Thyroid gland (tissue), 4 donors: ENCODE data around the gene AGAP4. TPM values are rescaled to one million over a fixed set of nuclear protein-coding genes. Genes with fewer than 3 reads are reported as not detected.
"Not testable (repeated sequence)": the region's sequence is repeated elsewhere in the genome, so short reads cannot be mapped to it uniquely, and the experiment has no call there.

Experiments
- DNase-seq, 2 donors: peaks; one replicate each; pipeline ENCODE4 v3.0.0-alpha.2; 2019
- H3K27ac ChIP-seq, 3 donors: fragments of 200-600 bp; sonication (generic); 1 replicate in 2 of 3; 2 replicates in 1 of 3; pipeline ENCODE4 v1.5.1; 2016 to 2019; ENCODE audit warnings: mild to moderate bottlenecking in 1 of 3, moderate library complexity in 1 of 3
- H3K27me3 ChIP-seq: fragments of 200-600 bp; sonication (generic); one replicate; pipeline ENCODE4 v1.5.1; 2019
- H3K36me3 ChIP-seq, 2 donors: fragments of 200-600 bp; sonication (generic); one replicate each; pipeline ENCODE4 v1.5.1; 2016 to 2019
- H3K4me1 ChIP-seq, 2 donors: fragments of 200-600 bp; sonication (generic); one replicate each; pipeline ENCODE4 v1.5.1; 2017 to 2019
- H3K4me3 ChIP-seq, 3 donors: fragments of 200-600 bp; sonication (generic); replicated peaks in 1 of 3; 1 replicate in 2 of 3; 2 replicates in 1 of 3; pipeline ENCODE4 v1.5.1; 2016; ENCODE audit warnings: mild to moderate bottlenecking in 1 of 3
- H3K9me3 ChIP-seq: fragments of 200-600 bp; sonication (generic); one replicate; pipeline ENCODE4 v1.5.1; 2017
- whole genome bisulfite sequencing, 2 donors: methylation state at CpG; one replicate each; pipeline ENCODE4 v1.1.5; 2017; 5-methylcytosine and 5-hydroxymethylcytosine counted together
- intact Hi-C: fragments of 100-400 bp; cut with DNase I; formaldehyde crosslinking; loops from one replicate; pipeline ENCODE4 v1.15.1; 2023
- total RNA-seq, 4 donors: library from RNA; depleted of rRNA; stranded (reverse); fragments of >200 nt; gene quantifications; one replicate each; pipeline ENCODE4 v1.2.3, GENCODE V29; 2016

AGAP4 gene
- 10 to 100 TPM; 10.6 to 28.5 (median 17.8) TPM for total RNA-seq

GRCh38 chr10:45847400-45847799, at the start of gene AGAP4:
Gene AGAP4 (minus strand): TSS chr10:45847500. CDS start chr10:45847347, 153 bp downstream.
- H3K27ac ChIP-seq, H3K9me3 ChIP-seq, intact Hi-C loops, DNase-seq, H3K4me1 ChIP-seq, H3K27me3 ChIP-seq, H3K4me3 ChIP-seq, H3K36me3 ChIP-seq: not testable (repeated sequence)
- WGBS, 2 donors = no CpG with 5 or more reads among the region's 15 CpGs

- H3K9me3 ChIP-seq, H3K4me3 ChIP-seq, H3K36me3 ChIP-seq, intact Hi-C loops, DNase-seq, H3K4me1 ChIP-seq, H3K27me3 ChIP-seq, H3K27ac ChIP-seq: not testable (repeated sequence)
- WGBS, 2 donors = 86 to 92% methylated on average over 2 to 4 of the region's 4 CpGs
Observed at GRCh38 chr10:45890721-45891120, 43.4 kb upstream of the AGAP4 start.

DNA sequence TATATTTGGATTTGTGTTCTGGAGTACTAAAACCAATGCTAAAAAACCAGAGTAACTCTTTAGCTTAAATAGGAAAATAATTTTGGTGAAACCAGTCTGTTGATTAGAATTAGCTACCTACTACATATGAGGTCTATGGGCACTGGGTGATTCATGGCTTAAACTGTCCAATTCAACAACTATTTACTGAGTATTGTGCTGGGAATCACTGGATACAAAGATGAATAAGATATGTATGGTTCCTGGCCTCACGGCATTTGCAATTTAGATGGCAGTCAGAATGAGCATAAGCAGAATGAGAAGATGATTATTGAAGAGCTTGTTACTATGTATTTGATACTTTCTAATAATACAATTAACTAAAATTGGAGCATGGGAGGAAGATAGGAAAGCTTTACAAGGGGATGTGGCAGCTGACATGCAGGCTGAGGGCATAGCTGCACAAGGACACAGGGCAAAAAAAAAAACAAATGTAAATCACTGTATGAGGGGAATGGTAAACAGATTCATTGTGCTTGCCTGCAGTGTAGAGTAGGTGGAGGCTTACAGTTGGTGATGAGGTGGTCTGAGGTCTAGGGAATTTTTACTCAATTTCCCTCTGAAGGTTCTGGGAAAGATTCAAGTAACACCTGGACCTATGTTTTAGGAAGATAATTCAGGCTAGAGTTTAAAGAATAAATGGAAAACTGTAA, 42.4 kb upstream of the AGAP4 start:
- H3K27me3 ChIP-seq, DNase-seq, intact Hi-C loops, H3K27ac ChIP-seq, H3K9me3 ChIP-seq, H3K4me1 ChIP-seq, H3K4me3 ChIP-seq, H3K36me3 ChIP-seq: not testable (repeated sequence)
- WGBS, 2 donors = 100% methylated on average over 1 of the region's 1 CpG

DNA sequence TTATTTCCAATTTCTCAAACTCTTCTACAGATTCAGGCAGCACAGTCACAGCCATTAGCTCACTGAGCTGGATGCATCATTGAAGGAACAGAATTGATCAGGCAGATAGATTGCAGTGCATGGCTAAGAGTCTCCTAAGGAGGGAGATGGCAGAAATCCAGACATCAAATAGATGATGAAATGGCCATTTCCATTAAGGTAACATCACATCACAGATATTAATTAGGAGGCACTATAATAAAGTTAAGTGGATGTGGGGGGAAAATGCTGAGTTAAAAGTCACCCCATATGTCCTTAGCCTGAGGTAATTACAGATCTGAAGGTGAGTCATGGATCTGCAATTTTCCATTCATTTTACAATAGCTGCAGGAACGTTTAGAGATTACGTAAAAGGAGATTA, 35.6 kb upstream of the AGAP4 start:
- WGBS, 2 donors = 47 to 92% methylated on average over 2 of the region's 2 CpGs
- H3K9me3 ChIP-seq, DNase-seq, H3K36me3 ChIP-seq, H3K4me1 ChIP-seq, H3K4me3 ChIP-seq, intact Hi-C loops, H3K27ac ChIP-seq, H3K27me3 ChIP-seq: not testable (repeated sequence)

- WGBS, 2 donors = 95 to 97% methylated on average over 12 to 17 of the region's 33 CpGs
- not testable (repeated sequence) for DNase-seq, H3K4me1 ChIP-seq
Observed at GRCh38 chr10:45865404-45865803, 18.1 kb upstream of the AGAP4 start.

GRCh38 chr10:45864264-45864663, 17.0 kb upstream of the AGAP4 start:
- H3K36me3 ChIP-seq, DNase-seq, intact Hi-C loops, H3K4me1 ChIP-seq, H3K4me3 ChIP-seq, H3K27me3 ChIP-seq, H3K27ac ChIP-seq, H3K9me3 ChIP-seq: not testable (repeated sequence)
- 66% methylated on average over 3 of the region's 3 CpGs; no CpG with 5 or more reads in 1 of the 2 donors for WGBS, 2 donors

More at GRCh38 chr10:45865404-45865803, 18.1 kb upstream of the AGAP4 start:
- H3K27me3 ChIP-seq, H3K9me3 ChIP-seq, intact Hi-C loops, H3K27ac ChIP-seq, H3K4me3 ChIP-seq, H3K36me3 ChIP-seq: not testable (repeated sequence)

DNA sequence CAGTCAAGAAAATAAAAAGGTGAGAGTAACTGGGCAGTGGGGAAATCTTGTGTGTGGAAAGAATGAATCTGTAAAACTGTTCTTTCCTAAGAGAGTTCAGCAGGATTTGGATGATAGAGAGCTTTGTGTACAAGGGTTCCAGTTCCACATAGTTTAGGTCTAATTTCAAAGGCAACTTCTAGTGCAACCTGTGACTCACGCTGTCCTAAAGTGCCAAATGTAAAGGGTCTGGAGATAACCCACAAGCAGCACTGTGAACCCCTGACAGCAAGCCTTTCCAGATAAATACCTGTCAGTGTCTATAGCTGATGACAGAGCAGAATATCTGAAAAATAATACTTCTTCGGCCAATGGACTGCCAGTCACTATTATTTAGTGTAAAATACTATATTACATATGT, 16.3 kb upstream of the AGAP4 start:
- H3K4me1 ChIP-seq, intact Hi-C loops, H3K27me3 ChIP-seq, DNase-seq, H3K9me3 ChIP-seq, H3K27ac ChIP-seq, H3K4me3 ChIP-seq, H3K36me3 ChIP-seq: not testable (repeated sequence)
- 91 to 98% methylated on average over 2 of the region's 2 CpGs for WGBS, 2 donors

GRCh38 chr10:45857931-45858330, 10.6 kb upstream of the AGAP4 start:
- intact Hi-C loops, H3K4me3 ChIP-seq, H3K4me1 ChIP-seq, H3K36me3 ChIP-seq, H3K27me3 ChIP-seq, H3K9me3 ChIP-seq, DNase-seq, H3K27ac ChIP-seq: not testable (repeated sequence)
- WGBS, 2 donors = 98 to 99% methylated on average over 4 of the region's 4 CpGs

- intact Hi-C loops, H3K27ac ChIP-seq, H3K36me3 ChIP-seq, DNase-seq, H3K4me1 ChIP-seq, H3K9me3 ChIP-seq, H3K4me3 ChIP-seq, H3K27me3 ChIP-seq: not testable (repeated sequence)
- 100% methylated on average over 1 to 2 of the region's 3 CpGs for WGBS, 2 donors
Observed at GRCh38 chr10:45848467-45848866, 1.2 kb upstream of the AGAP4 start.

GRCh38 chr10:45822918-45823317, 24.4 kb downstream of the AGAP4 start:
- DNase-seq, intact Hi-C loops, H3K4me3 ChIP-seq, H3K27ac ChIP-seq, H3K9me3 ChIP-seq, H3K4me1 ChIP-seq, H3K36me3 ChIP-seq, H3K27me3 ChIP-seq: not testable (repeated sequence)
- 75 to 84% methylated on average over 2 of the region's 2 CpGs for WGBS, 2 donors

GRCh38 chr10:45820107-45820830, 27.0 kb downstream of the AGAP4 start:
- intact Hi-C loops, H3K9me3 ChIP-seq, H3K4me3 ChIP-seq, H3K36me3 ChIP-seq, DNase-seq, H3K27me3 ChIP-seq, H3K27ac ChIP-seq, H3K4me1 ChIP-seq: not testable (repeated sequence)
- WGBS, 2 donors = 76 to 85% methylated on average over 6 of the region's 6 CpGs
